ENCODE data around the gene INHBC.

Gene INHBC

DNA sequence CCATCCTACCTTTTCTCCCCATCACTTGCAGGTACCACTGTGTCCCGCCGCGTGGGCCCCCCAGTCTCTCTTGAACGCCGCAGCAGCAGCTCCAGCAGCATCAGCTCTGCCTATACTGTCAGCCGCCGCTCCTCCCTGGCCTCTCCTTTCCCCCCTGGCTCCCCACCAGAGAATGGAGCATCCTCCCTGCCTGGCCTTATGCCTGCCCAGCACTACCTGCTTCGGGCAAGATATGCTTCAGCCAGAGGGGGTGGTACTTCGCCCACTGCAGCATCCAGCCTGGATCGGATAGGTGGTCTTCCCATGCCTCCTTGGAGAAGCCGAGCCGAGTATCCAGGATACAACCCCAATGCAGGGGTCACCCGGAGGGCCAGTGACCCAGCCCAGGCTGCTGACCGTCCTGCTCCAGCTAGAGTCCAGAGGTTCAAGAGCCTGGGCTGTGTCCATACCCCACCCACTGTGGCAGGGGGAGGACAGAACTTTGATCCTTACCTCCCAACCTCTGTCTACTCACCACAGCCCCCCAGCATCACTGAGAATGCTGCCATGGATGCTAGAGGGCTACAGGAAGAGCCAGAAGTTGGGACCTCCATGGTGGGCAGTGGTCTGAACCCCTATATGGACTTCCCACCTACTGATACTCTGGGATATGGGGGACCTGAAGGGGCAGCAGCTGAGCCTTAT, 35.8 kb downstream of the INHBC start:
- Histone ChIP-seq H4K20me1 (ENCODE audit: low read depth, low read length) (no peaks in the 10 kb centered on the region), H3F3A (ENCODE audit: insufficient read depth) (no peaks in the 10 kb centered on the region), H3K27me3 (ENCODE audit: low read length) (no peaks in the 10 kb centered on the region), H3K9me3 (ENCODE audit: insufficient read depth, low read length) (no peaks in the 10 kb centered on the region), H2AFZ (ENCODE audit: low read depth, low read length, severe bottlenecking) (no peak overlapping the region), H3K79me2 (ENCODE audit: insufficient read depth, low read length) (no peaks in the 10 kb centered on the region), H3K4me2 (ENCODE audit: low read depth, low read length, poor library complexity, severe bottlenecking) (no peak overlapping the region), H3K36me3 (ENCODE audit: low read length) (no peaks in the 10 kb centered on the region), H3K9me2 (replicated peaks; ENCODE audit: insufficient read depth, low read length) (no peaks in the 10 kb centered on the region), H3K27ac (ENCODE audit: low read depth, low read length) (no peak overlapping the region), H3K9ac (ENCODE audit: low read length) (no peak overlapping the region), H3K4me3 (ENCODE audit: insufficient read depth, low read length, poor library complexity, severe bottlenecking) (no peak overlapping the region)
- TF ChIP-seq EZH2phosphoT487 (conservative IDR thresholded peaks at IDR 0.05; ENCODE audit: low read length), result no peak
- TF ChIP-seq, protein P1, sequence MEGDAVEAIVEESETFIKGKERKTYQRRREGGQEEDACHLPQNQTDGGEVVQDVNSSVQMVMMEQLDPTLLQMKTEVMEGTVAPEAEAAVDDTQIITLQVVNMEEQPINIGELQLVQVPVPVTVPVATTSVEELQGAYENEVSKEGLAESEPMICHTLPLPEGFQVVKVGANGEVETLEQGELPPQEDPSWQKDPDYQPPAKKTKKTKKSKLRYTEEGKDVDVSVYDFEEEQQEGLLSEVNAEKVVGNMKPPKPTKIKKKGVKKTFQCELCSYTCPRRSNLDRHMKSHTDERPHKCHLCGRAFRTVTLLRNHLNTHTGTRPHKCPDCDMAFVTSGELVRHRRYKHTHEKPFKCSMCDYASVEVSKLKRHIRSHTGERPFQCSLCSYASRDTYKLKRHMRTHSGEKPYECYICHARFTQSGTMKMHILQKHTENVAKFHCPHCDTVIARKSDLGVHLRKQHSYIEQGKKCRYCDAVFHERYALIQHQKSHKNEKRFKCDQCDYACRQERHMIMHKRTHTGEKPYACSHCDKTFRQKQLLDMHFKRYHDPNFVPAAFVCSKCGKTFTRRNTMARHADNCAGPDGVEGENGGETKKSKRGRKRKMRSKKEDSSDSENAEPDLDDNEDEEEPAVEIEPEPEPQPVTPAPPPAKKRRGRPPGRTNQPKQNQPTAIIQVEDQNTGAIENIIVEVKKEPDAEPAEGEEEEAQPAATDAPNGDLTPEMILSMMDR (IDR thresholded peaks at IDR 0.05; ENCODE audit: insufficient read depth, low read length, poor library complexity, severe bottlenecking), result no peak

DNA sequence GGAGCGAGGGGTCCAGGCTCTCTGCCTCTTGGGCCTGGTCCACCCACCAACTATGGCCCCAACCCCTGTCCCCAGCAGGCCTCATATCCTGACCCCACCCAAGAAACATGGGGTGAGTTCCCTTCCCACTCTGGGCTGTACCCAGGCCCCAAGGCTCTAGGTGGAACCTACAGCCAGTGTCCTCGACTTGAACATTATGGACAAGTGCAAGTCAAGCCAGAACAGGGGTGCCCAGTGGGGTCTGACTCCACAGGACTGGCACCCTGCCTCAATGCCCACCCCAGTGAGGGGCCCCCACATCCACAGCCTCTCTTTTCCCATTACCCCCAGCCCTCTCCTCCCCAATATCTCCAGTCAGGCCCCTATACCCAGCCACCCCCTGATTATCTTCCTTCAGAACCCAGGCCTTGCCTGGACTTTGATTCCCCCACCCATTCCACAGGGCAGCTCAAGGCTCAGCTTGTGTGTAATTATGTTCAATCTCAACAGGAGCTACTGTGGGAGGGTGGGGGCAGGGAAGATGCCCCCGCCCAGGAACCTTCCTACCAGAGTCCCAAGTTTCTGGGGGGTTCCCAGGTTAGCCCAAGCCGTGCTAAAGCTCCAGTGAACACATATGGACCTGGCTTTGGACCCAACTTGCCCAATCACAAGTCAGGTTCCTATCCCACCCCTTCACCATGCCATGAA, 36.5 kb downstream of the INHBC start:
- Histone ChIP-seq H3K27me3 (ENCODE audit: low read length) (no peaks in the 10 kb centered on the region), H3K4me3 (ENCODE audit: insufficient read depth, low read length, poor library complexity, severe bottlenecking) (no peak overlapping the region), H3K4me2 (ENCODE audit: low read depth, low read length, poor library complexity, severe bottlenecking) (no peak overlapping the region), H3K9me2 (replicated peaks; ENCODE audit: insufficient read depth, low read length) (no peaks in the 10 kb centered on the region), H3F3A (ENCODE audit: insufficient read depth) (no peaks in the 10 kb centered on the region), H3K9me3 (ENCODE audit: insufficient read depth, low read length) (no peaks in the 10 kb centered on the region), H3K27ac (ENCODE audit: low read depth, low read length) (no peak overlapping the region), H3K9ac (ENCODE audit: low read length) (no peak overlapping the region), H4K20me1 (ENCODE audit: low read depth, low read length) (no peaks in the 10 kb centered on the region), H3K79me2 (ENCODE audit: insufficient read depth, low read length) (no peaks in the 10 kb centered on the region), H3K36me3 (ENCODE audit: low read length) (no peaks in the 10 kb centered on the region), H2AFZ (ENCODE audit: low read depth, low read length, severe bottlenecking) (no peak overlapping the region)
- TF ChIP-seq EZH2phosphoT487 (conservative IDR thresholded peaks at IDR 0.05; ENCODE audit: low read length), result no peak
- TF ChIP-seq, protein P1 (IDR thresholded peaks at IDR 0.05; ENCODE audit: insufficient read depth, low read length, poor library complexity, severe bottlenecking), result no peak

DNA sequence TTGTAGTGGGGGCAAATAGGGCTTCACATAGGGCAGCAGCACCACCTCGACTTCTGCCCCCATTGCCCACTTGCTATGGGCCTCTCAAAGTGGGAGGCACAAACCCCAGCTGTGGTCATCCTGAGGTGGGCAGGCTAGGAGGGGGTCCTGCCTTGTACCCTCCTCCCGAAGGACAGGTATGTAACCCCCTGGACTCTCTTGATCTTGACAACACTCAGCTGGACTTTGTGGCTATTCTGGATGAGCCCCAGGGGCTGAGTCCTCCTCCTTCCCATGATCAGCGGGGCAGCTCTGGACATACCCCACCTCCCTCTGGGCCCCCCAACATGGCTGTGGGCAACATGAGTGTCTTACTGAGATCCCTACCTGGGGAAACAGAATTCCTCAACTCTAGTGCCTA, 37.1 kb downstream of the INHBC start:
- Histone ChIP-seq H4K20me1 (ENCODE audit: low read depth, low read length) (no peaks in the 10 kb centered on the region), H3K4me3 (ENCODE audit: insufficient read depth, low read length, poor library complexity, severe bottlenecking) (no peak overlapping the region), H3K79me2 (ENCODE audit: insufficient read depth, low read length) (no peaks in the 10 kb centered on the region), H3K4me2 (ENCODE audit: low read depth, low read length, poor library complexity, severe bottlenecking) (no peak overlapping the region), H3K36me3 (ENCODE audit: low read length) (no peaks in the 10 kb centered on the region), H3K9ac (ENCODE audit: low read length) (no peak overlapping the region), H3F3A (ENCODE audit: insufficient read depth) (no peaks in the 10 kb centered on the region), H3K9me2 (replicated peaks; ENCODE audit: insufficient read depth, low read length) (no peaks in the 10 kb centered on the region), H3K9me3 (ENCODE audit: insufficient read depth, low read length) (no peaks in the 10 kb centered on the region), H3K27ac (ENCODE audit: low read depth, low read length) (no peak overlapping the region), H2AFZ (ENCODE audit: low read depth, low read length, severe bottlenecking) (no peak overlapping the region), H3K27me3 (ENCODE audit: low read length) (no peaks in the 10 kb centered on the region)
- no peak for TF ChIP-seq EZH2phosphoT487 (conservative IDR thresholded peaks at IDR 0.05; ENCODE audit: low read length)
- TF ChIP-seq, protein P1 (IDR thresholded peaks at IDR 0.05; ENCODE audit: insufficient read depth, low read length, poor library complexity, severe bottlenecking), result no peak

Measured in SU-DHL-6 (cell line).